SKM-1 treated with dmso at 0.1 percent for 144 hours (cell line): ENCODE results near the gene YPEL3.

Experiments
- DNase-seq: peaks from one replicate; lab custom pipeline; 2025; ENCODE audit not compliant: unreplicated experiment; lab: John Stamatoyannopoulos, UW

YPEL3 gene

DNA sequence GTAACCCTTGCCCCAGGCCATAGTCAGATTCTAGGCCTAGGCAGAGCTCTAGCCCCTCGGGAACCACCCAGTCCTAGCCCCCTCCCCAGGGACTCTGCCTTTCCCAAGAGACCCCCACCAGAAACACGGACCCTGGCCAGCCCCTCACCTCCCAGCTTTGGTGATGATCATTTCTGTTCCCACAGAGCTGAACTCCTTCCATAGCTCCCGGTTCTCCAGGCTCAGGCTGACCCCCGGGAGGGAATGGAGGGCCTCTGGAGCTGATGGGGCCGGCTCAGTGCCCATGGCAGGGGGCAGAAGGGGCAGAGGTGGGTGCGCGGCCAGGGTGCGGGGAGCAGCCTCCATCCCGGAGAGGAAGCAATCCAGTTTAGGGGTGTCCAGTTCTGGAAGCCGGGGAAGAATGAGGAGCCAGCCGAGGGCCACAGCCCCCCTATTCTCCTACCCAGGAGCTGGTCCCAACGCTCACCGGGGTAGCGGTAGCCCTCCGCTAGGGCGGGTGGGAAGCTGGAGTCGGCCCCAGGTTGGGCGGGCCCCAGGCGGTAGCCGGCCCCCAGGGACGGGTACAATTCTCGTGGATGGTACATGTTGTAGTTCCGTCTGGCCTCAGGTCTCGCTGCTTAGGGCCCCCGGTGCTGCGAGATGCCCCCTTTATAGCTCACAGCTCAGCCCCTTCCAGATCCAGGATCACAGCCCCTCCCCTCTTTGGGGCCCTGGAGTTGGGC, 5.2 kb downstream of the YPEL3 start:
- DNase-seq, result no peak

DNA sequence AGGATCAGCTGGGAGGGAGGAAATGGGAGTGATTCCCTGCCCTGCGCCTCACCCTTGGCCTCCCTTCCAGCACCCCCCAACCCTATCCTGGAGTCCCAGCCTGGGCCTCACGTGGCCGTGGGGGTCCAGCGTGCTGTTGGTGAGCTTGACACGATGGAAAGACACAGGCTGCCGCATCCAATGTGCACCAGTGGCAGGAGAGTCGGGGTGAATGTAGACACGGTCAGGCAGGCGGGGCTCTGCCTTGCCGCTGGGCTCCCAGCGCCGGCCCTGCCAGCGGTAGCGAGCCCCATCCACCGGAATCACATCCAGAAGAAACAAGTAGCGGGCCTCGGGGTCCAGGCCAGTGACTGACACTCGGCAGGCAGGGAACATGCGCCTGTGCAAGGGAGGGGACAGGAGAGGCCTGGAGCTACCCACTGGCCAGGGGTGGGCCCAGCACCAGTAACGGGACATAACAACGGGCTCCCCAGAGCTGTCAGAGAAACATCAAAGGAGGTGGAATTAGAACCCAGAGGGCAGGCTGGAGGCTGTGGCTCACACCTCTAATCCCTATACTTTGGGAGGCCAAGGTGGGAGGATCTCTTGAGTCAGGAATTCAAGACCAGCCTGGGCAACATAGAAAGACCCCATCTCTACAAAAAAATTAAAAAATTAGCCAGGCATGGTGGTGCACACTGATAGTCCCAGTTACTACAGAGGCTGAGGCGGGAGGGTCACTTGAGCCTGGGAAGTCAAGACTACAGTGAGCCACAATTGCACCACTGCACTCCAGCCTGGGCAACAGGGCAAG, 7.0 kb downstream of the YPEL3 start:
- DNase-seq, result no peak

DNA sequence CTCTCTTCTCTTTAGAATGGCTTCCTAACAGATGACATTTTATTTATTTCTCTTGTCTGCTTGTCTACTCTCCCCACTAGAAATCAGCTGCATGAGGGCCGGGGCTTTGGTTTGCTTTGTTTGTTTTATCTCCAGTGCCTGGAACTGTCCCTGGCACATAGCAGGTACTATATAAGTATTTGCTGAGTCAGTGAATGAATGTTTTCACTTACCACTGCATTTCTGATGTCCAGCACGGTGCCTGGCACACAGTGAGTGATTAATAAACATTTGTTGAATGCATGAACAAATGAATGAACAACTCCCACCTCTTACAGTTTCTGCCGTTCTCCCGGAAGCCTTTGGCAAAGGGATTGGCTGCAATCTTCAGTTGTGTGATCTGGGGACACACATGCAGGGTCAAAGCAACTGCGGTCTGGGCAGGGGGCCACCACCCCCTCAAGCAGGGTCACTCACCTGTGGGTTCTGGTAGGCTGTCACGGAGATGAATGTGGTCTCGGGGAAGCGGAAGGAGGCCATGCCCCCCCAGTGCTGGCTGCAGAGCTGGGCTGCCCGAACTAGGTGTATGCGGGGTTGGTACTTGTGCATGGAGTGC, 7.7 kb downstream of the YPEL3 start:
- DNase-seq, result no peak

DNA sequence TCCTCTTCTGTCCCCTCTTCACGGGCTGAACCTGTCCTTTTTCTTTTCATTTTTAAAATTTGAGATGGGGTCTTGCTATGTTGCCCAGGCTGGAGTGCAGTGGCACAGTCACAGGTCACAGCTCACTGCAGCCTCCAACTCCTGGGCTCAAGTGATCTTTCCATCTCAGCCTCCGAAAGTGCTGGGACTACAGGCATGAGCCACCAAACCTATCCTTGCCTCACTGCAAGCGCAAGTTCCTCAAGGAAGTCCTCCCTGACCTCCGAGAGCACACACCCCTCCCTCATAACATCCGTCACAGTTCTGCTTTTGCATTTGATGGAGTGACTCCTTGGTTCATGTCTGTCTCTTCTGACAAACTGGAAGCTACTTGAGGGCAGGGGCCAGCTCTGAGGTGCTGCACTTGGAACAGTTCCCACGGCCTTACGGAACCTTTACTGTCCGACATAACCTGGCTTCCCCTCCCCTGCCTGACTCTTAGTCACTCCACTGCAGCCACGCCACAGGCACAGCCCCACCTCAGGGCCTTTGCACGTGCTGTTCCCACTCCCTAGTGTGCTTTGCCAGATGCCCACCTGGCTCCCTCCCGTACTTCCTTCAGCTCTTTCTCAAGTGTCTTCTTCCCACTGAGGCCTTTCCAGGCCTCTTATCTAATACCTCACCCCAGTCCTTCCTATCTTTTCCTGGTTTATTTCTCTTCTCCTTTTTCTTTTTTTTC, 8.7 kb downstream of the YPEL3 start:
- peak; percentile 73 for DNase-seq

DNA sequence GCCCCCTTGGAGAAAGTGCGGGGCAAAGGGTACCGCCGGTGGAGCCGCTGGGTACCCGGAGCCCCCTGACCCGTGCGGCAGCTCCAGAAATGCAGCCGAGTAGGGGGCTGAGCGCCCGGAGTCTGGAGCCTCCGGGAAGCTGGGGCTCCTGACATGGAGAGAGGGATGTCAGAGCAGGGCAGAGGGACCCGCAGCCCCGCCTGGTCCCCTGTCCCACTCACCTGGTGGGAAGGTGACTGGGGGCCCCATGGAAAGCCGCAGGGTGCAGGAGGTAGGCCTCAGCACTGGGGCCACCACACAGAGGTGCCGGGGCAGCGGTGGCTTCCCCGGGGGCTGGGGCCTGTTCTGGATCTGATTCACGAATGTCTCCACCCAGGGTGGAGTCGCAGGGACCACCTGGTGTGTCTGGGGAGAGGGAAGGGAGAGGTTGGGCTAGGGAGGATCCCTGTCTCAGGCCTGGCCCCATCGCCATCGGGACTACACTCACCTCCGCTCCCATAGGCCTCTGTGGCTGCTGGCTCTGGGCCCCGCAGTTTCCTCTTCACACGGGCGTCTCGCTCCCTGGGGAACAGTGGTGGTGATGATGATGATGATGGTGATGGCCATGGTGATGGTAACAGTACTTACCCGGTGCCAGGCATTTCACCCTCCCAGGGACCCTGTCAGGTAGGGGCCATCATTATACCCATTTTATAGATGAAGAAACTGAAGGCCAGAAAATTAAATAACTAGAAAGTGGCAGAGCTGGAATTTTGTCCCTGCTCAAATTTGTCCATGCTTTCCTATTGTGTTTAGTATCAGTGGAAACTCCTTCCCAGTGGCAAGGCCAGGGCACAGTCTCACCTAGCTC, 9.5 kb downstream of the YPEL3 start:
- no peak for DNase-seq

DNA sequence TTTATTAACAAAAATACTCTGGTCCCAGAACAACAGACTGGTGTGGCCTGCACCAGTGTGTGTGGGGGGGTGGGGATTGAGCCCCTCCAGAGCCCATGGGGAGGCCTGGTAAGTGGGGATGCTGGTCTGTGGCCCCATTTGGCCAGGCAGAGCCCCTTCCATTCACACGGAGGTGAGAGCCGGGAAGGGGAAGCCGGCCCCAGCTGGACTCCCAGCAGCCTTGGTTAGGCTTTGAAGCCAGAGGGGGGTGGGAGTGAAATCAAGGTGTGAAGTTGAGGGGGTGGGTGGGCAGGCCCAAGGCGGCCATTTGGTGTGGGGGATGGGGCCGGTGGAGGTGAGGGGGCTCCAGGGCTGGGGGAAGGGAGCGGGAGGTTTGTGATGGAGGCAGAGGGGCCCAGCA, 10.2 kb downstream of the YPEL3 start:
- DNase-seq, result no peak

DNA sequence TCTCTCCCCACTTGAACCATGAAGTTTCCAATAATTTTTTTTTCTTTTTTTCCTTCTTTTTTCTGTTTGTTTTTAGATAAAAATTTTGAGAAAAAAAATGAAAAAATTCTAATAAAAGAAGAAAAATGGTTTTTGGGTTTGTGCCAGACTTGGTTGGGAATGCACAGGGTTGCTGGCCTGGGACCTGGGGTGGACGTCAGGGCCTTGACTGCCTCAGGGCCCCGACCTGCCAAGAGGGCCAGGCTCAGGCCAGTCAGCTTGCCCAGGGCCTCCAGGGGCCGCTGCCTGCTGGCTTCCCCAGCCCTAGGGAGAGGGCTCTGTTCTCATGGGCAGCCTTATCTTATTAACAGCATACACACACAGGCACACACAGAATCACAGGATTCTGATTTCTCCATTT, 10.8 kb downstream of the YPEL3 start:
- DNase-seq, result no peak

DNA sequence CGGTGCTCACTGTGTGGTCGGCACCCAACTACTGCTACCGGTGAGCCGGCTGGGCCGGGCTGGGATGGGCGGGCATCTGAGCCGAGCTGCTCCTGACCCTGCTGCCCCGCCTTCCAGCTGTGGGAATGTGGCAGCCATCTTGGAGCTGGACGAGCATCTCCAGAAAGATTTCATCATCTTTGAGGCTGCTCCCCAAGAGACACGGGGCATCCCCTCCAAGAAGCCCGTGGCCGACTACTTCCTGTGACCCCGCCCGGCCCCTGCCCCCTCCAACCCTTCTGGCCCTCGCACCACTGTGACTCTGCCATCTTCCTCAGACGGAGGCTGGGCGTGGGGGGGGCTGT, 11.2 kb downstream of the YPEL3 start:
- no peak for DNase-seq

DNA sequence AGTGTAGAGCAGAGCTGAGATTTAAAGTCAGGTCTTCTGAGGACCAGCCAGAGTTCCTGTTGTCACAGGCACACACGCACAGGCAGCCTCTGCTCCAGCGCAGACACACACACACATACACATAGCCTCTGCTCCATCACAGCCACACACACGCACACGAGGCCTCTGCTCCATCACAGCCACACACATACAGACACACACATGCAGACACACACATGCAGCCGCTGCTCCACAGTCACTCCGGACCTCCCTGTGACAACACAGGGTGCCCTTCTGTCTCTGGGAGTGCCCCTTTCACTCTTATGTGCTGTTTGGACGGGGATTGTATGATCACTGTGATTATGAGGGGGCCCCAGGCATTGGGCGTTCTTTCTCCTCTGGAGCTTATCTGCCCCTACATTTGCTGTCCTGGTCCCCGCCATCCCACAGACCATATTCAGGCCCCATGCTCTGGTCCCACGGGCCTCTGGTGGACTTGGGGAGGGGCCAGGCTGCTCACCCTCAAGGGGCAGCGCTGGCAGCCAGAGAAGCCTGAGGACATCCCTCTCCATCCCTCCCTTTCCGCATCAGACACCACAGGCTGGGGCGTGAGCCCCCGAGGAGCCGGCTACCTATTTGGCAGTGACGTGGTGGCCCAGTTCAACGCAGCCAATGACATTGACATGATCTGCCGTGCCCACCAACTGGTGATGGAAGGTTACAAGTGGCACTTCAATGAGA, 11.8 kb downstream of the YPEL3 start:
- no peak for DNase-seq

DNA sequence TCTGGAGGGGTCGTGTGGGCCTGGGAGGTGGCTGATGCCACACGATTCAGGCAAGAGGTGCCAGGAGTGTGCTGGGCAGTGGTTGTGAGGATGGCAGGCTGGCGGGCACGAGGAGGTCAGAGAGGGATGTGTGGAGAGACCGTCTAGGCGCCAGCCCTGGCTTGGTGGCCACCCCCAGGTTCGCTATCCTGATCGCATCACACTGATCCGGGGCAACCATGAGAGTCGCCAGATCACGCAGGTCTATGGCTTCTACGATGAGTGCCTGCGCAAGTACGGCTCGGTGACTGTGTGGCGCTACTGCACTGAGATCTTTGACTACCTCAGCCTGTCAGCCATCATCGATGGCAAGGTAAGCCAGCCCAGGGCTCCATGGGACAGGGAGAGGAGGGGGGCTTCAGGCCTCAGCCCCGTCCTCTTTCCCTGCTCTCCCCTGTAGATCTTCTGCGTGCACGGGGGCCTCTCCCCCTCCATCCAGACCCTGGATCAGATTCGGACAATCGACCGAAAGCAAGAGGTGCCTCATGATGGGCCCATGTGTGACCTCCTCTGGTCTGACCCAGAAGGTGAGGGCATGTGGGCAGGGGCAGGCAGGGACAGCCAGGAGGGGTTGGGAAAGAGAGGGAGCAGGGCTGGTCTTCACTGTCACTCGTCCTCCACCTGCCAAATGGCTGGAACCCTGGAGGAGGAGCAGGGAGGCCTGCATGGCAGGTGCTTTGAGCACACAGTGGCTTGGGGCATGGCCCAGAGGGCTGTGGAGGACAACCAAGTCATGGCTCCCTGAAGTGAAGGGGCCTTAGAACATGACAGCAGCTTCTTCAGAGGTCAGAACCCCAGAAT, 12.6 kb downstream of the YPEL3 start:
- no peak for DNase-seq

DNA sequence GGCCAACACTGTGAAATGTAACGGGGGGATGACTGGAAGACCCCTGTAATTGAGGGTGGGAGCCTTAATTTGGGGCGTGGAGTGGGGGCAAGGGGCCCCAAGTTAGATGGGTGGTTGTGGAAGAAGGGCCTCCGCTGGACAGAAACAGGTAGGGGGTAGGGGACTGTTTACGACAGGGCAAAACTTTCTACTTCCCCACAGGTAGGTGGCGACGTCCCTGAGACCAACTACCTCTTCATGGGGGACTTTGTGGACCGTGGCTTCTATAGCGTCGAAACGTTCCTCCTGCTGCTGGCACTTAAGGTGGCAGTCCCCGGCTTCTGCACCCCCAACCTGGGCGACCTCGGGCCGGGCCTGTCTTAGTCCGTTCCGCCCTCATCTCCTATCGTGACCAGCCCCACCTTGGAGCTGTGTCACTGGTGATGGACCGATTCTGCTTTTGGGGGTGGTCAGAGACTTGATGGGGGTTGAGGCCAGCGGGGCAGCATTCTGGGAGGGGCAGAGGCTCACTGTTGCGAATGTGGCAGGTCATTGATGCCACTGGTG, 13.4 kb downstream of the YPEL3 start:
- DNase-seq, result no peak

DNA sequence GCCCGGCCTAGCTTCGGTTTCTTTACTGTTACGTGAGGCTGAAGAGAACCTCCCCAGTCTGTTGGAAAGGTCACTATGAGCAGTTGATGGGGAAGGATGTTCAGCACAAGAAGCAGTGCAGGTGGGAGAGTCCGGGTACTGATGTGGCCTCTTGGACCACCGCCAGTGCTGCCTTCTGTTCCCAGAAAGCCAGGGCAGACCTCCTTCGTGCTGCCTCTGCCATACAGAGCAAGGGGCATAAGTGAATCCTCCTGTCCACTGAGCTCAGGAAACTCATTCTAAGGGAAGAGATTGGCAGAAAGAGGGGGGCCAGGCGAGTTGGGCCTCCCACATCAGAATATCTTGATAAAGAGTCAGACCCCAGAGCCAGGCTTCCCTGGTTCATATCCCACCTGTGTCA, 16.5 kb downstream of the YPEL3 start:
- no peak for DNase-seq

DNA sequence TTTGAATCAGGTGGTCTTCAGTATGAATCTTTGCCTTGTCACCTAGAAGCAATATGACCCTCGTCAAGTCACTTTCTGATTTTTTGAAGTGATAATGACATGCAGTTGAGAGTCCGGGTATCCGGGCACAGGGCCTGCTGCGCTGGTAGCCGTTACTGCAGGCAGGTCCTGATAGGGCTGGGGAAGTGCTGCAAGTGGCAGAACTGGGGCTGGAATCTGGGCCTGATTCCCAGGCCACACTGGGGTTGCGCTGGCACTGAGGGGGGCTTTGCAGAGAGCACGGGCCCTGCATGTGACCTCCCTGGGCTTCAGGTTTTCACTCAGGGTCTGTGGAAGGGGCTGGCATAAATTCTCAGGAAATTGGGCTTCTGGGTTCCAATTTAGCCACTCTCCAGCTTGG, 17.3 kb downstream of the YPEL3 start:
- no peak for DNase-seq

DNA sequence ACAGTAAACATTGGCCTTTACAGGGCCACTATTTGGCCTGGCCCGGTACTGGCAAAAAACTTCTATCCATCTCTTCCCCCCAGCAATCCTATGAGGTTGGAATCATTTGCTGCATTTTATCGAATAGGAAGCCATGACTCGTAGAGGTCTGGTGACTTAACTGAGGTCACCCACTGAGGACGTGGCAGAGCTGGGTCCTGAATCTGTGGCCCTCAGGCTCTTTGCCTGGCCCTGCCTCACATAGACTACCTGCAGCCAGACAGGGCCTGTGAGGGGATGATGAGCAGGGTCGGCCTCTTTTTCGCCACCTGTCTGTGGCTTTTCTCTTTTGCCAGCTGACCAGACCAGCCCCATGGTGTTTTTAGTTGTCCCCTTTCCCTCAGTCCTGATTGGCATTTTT, 18.4 kb downstream of the YPEL3 start:
- no peak for DNase-seq

DNA sequence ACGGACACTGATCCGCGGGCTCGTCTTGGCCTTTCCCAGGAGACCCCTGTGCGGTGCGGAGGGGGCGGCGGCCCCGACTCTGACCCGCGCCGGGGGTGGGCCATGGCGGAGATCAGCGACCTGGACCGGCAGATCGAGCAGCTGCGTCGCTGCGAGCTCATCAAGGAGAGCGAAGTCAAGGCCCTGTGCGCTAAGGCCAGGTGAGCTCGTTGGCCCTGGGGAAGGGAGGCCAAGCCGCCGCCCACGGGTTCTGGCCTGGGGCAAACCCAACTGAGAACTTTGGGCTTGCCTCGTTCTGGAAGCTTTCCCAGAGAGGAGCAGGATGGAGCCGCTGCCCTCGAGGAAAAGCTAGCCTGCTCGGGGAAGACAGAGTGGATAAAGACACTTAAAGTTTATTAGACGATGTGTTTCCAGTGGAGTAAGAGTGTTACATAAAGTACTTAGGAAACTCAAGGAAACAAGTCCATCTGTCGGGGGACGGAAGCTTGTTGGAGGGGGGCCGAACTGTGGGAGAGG, 19.7 kb downstream of the YPEL3 start:
- no peak for DNase-seq

DNA sequence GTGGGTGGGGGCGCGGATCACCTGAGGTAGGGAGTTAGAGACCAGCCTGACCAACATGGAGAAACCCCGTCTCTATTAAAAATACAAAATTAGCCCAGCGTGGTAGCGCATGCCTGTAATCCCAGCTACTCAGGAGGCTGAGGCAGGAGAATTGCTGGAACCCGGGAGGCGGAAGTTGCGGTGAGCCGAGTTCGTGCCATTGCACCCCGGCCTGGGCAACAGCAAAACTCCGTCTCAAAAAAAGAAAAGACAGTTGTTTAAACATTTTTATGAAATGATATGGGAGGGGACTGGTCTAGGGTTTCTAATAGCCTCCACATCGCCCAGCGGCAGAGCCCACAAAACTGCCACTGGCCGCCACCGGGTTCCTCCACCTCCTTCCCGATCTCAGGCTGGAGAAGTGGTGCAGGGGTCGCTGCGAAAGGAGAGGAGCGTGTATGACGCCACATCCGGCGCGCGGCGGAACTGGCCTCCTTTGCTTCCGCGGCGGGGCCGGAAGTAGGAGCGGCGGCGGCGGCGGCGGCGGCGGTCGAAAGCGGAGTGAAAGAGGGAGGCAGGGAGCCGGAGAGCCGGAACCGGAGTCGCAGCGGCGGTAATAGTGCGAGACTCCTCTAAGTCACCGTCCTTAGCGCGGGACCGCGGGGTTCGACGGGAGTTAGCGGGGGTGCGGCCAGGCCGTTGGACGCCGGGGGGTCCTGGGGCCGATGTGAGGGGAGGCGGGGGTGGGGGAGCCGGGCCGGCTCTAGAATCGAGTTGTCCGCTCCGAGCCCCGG, 20.3 kb downstream of the YPEL3 start, which contains the start of gene PPP4C:
Gene PPP4C, plus strand, starts transcription at position 492 of the 773 bp plus-strand sequence. CDS start 384 bp downstream, outside the sequence.
- DNase-seq, result peak; percentile 95

DNA sequence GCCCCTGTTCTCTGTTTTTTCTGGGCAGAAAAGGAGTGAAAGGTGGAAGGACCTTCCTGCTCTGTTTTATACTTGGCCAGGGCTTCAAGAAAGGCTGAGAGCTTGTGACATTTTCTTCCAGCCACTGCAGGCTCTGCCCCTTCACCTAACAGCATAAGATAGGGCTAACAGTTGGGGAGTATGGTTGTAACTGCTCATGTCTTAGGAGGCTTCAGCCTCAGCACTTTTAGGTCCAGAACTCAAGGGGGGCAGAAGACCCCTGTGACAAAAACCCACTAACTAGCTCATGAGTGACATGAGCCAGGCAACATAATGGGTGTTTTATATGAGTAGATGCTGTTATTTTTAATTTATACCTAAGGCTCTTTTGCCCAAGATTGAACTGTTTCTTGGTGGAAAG, 25.5 kb downstream of the YPEL3 start:
- DNase-seq, result no peak
